Parathyroid adenoma (tissue), 2 donors: Measurements from ENCODE around the gene CYTH4.

ENCODE experiments used
- H2AFZ ChIP-seq: fragments of 300-600 bp; sonication (generic); one replicate; pipeline ENCODE4 v1.7.0; 2017; ENCODE audit warnings: antibody characterized with exemption, mild to moderate bottlenecking
- H3K27ac ChIP-seq: fragments of 300-600 bp; sonication (generic); one replicate; pipeline ENCODE4 v1.7.0; 2017
- H3K27me3 ChIP-seq: fragments of 300-600 bp; sonication (generic); one replicate; pipeline ENCODE4 v1.7.0; 2017; ENCODE audit warnings: low read length; ENCODE audit not compliant: control insufficient read depth, insufficient read depth
- H3K36me3 ChIP-seq: fragments of 300-600 bp; sonication (generic); one replicate; pipeline ENCODE4 v1.7.0; 2017; ENCODE audit warnings: low read length; ENCODE audit not compliant: control insufficient read depth, insufficient read depth
- H3K4me1 ChIP-seq: fragments of 300-600 bp; sonication (generic); one replicate; pipeline ENCODE4 v1.7.0; 2017; ENCODE audit warnings: control low read depth
- H3K4me2 ChIP-seq: fragments of 300-600 bp; sonication (generic); one replicate; pipeline ENCODE4 v1.7.0; 2017; ENCODE audit warnings: low read length
- H3K4me3 ChIP-seq: fragments of 300-600 bp; sonication (generic); one replicate; pipeline ENCODE4 v1.7.0; 2017; ENCODE audit warnings: low read depth, low read length
- H3K79me2 ChIP-seq: fragments of 300-600 bp; sonication (generic); one replicate; pipeline ENCODE4 v1.7.0; 2017; ENCODE audit warnings: control low read depth
- H3K9ac ChIP-seq: fragments of 300-600 bp; sonication (generic); one replicate; pipeline ENCODE4 v1.7.0; 2017; ENCODE audit warnings: mild to moderate bottlenecking
- H3K9me3 ChIP-seq: fragments of 300-600 bp; sonication (generic); one replicate; pipeline ENCODE4 v1.7.0; 2017; ENCODE audit warnings: low read length; ENCODE audit not compliant: control insufficient read depth
- CTCF ChIP-seq: fragments of 300-600 bp; sonication (generic); IDR thresholded peaks from one replicate; pipeline ENCODE4 v1.7.0; 2017; ENCODE audit warnings: antibody characterized with exemption, mild to moderate bottlenecking
- donor health status: primary hyperparathyroidism.

Gene CYTH4

GRCh38 chr22:37320726-37321677, 38.7 kb downstream of the CYTH4 start:
- no peaks in the 10 kb centered on the region for H3K79me2 ChIP-seq
- no peaks in the 10 kb centered on the region for H3K9me3 ChIP-seq
- H3K27me3 ChIP-seq = peaks cover 10% of the 10 kb centered on the region
- no peak overlapping the region for H3K9ac ChIP-seq
- H3K36me3 ChIP-seq = no peaks in the 10 kb centered on the region
- no peak for TF ChIP-seq CTCF
- H3K27ac ChIP-seq = no peak overlapping the region
- H2AFZ ChIP-seq = no peak overlapping the region
- H3K4me2 ChIP-seq = no peak overlapping the region
- H3K4me3 ChIP-seq = no peak overlapping the region
- no peaks in the 10 kb centered on the region for H3K4me1 ChIP-seq

DNA sequence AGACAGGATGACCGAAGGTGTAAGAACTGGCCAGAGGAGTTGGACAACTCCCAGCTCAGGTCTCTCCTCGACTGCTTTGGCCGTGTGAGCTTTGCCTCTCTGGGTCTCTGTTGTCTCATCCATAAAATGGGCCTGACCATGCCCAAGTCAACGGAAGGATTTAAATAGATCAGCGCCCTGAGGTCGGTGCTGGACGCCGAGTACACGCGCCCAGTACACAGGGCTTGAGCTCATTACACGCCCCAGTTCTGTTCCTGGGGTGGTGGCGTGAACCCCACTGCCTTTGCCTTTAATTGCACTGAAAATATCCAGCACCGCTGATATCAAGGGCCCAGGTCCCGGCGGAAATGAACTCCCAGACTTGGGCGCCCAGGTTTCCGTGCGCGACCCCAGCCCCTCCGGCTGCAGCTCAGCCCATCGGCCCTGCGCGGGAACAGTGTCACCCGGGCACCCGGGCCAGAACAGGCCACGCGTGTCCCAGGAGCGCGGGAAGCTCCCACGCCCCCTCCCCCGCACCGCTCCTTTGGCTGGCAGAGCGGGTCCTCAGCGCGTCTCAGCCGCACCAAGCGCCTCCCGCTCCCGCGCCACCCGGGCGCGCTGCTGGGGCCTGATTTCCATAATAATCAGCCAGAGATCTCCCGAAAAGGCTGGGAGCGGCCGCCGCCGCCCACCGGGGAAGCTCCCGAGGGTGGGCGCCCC, 42.2 kb downstream of the CYTH4 start:
- H3K4me3 ChIP-seq = no peak overlapping the region
- no peak for TF ChIP-seq CTCF

DNA sequence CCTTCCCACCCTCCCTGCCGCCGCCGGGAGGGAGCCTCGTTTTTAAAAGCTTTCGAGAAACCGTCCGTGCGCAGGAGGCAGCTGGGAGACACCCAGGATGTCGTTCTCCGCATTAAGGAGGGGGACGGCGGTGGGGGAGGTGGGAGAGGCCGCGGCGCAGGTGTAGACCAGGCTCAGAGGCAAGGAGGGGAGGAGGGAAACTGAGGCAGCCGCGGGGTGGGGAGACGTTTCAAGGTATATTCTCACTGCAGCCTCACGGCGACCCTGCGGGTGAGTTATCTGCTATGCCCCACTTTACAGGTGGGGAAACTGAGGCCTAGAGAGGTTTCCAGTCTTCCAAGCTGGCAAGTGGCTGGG, 42.7 kb downstream of the CYTH4 start:
- Histone ChIP-seq H3K4me3 (no peak overlapping the region), H2AFZ (no peak overlapping the region), H3K79me2 (no peaks in the 10 kb centered on the region), H3K27me3 (peaks cover 10% of the 10 kb centered on the region), H3K27ac (no peak overlapping the region), H3K4me1 (no peaks in the 10 kb centered on the region), H3K9me3 (no peaks in the 10 kb centered on the region), H3K4me2 (no peak overlapping the region), H3K36me3 (no peaks in the 10 kb centered on the region), H3K9ac (no peak overlapping the region)
- TF ChIP-seq CTCF = no peak

More for the DNA sequence above, 42.2 kb downstream of the CYTH4 start:
- Histone ChIP-seq H2AFZ (no peak overlapping the region), H3K36me3 (no peaks in the 10 kb centered on the region), H3K27ac (no peak overlapping the region), H3K27me3 (peaks cover 10% of the 10 kb centered on the region), H3K79me2 (no peaks in the 10 kb centered on the region), H3K9me3 (no peaks in the 10 kb centered on the region), H3K4me2 (no peak overlapping the region), H3K9ac (no peak overlapping the region), H3K4me1 (no peaks in the 10 kb centered on the region)

DNA sequence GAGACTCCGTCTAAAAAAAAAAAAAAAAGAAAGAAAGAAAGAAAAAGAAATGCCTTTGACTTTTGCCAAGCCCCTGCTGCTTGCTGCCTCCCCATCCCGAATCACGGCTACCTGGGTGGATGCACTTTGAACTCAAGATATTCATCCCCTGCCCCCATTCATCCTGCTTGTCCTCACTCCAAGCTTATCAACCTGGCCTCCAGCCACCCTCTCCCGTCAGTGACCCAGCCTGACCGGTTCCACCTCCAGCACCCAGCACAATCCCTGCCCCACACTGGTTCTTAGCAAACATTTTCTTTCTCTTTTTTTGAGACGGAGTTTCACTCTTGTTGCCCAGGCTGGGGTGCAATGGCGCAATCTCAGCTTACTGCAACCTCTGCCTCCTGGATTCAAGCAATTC, 44.4 kb downstream of the CYTH4 start:
- Histone ChIP-seq H3K4me2 (no peak overlapping the region), H3K9ac (no peak overlapping the region), H3K4me3 (no peak overlapping the region), H3K9me3 (no peaks in the 10 kb centered on the region), H3K27me3 (peaks cover 10% of the 10 kb centered on the region), H2AFZ (no peak overlapping the region), H3K27ac (no peak overlapping the region), H3K4me1 (no peaks in the 10 kb centered on the region), H3K36me3 (no peaks in the 10 kb centered on the region), H3K79me2 (no peaks in the 10 kb centered on the region)
- TF ChIP-seq CTCF = no peak
